GM12892 (cell line): Measurements from ENCODE around the gene CEP104.

ENCODE experiments used
- DNase-seq: peaks from one replicate; pipeline ENCODE4 v3.0.0; 2011; ENCODE audit not compliant: insufficient read length
- FAIRE-seq: peaks from 2 replicates; lab custom pipeline; 2011; peaks lifted over from hg19 to GRCh38; lab: Jason Lieb, UNC
- POLR2A ChIP-seq: IDR thresholded peaks from 2 replicates; pipeline ENCODE4 v1.6.1; 2011; ENCODE audit warnings: low read depth, low read length, control low read depth
- POLR2AphosphoS5 ChIP-seq: IDR thresholded peaks from 2 replicates; pipeline ENCODE4 v1.6.1; 2011; ENCODE audit warnings: low read depth, low read length, control low read depth
- TAF1 ChIP-seq: IDR thresholded peaks from 2 replicates; pipeline ENCODE4 v1.6.1; 2011; ENCODE audit warnings: low read depth, mild to moderate bottlenecking, control low read depth, low read length, borderline replicate concordance

Gene CEP104

DNA sequence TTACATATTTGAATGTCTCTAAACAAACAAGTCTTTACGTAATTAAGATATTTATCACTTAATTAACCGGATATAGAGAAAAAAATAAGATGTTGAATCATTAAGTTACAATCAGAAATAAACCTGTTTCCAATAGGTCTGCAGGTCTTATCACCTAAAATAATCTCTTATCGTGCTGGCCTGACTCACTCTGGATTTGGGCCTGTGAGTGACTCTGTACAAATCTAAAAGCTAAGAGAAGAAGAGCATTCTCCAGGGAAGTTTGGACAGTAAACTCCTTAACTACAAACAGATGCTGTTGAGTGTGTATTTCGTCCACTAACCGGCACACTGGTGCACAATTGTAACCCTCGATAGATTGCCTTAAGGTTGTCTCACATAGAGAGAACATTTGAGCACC lies 25.3 kb downstream of the CEP104 start:
- FAIRE-seq (no peak), DNase-seq (no peak)
- TF ChIP-seq TAF1 (no peak), POLR2AphosphoS5 (no peak), POLR2A (no peak)

DNA sequence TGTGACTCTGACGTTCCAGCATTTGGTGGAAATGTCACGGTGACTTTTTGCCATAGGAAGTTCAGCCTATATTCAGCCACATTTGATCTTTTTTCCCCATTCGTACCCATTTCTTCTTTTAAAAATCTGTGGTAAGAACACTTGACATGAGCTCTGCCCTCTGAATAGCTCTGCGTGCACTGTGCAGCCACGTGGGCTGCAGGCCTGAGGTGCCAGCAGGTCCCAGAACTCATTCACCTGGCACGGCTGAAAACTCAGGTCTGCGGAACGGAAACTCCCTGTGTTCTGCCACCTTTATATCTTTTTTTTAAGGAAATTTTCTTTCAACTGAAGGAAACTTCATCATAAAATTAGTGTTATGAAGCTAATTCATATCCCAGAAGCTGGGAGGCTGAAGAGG lies 28.6 kb downstream of the CEP104 start:
- TF ChIP-seq POLR2A (no peak), POLR2AphosphoS5 (no peak), TAF1 (no peak)
- no peak for DNase-seq
- no peak for FAIRE-seq

GRCh38 chr1:3827813-3828307 lies 29.2 kb downstream of the CEP104 start:
- FAIRE-seq = no peak
- TF ChIP-seq POLR2AphosphoS5 (no peak), TAF1 (no peak), POLR2A (no peak)
- DNase-seq = no peak

GRCh38 chr1:3825356-3825755 lies 31.7 kb downstream of the CEP104 start:
- DNase-seq = no peak
- FAIRE-seq = no peak
- no peak for TF ChIP-seq POLR2A
- TF ChIP-seq TAF1 = no peak
- TF ChIP-seq POLR2AphosphoS5 = no peak

DNA sequence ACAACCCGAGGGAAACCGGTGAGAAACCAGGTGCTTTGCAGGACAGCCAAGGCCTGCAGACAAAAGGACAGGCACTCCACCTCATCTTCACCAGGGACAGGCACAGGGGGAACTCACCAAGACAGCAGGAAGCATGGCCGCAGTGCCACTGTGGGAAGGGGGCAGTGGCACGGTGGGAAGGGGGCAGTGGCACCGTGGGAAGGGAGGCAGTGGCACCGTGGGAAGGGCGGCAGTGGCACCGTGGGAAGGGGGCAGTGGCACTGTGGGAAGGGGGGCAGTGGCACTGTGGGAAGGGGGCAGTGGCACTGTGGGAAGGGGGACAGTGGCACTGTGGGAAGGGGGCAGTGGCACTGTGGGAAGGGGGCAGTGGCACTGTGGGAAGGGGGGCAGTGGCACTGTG lies 32.4 kb downstream of the CEP104 start:
- FAIRE-seq (no peak), DNase-seq (no peak)
- TF ChIP-seq POLR2A (no peak), TAF1 (no peak), POLR2AphosphoS5 (no peak)

- TF ChIP-seq POLR2A = no peak
- TF ChIP-seq POLR2AphosphoS5 = no peak
- TF ChIP-seq TAF1 = no peak
- DNase-seq = no peak
- no peak for FAIRE-seq
These were observed 34.6 kb downstream of the CEP104 start for GRCh38 chr1:3822421-3822820.

GRCh38 chr1:3821908-3822307 lies 35.1 kb downstream of the CEP104 start:
- FAIRE-seq (no peak), DNase-seq (no peak)
- TF ChIP-seq POLR2AphosphoS5 = no peak

DNA sequence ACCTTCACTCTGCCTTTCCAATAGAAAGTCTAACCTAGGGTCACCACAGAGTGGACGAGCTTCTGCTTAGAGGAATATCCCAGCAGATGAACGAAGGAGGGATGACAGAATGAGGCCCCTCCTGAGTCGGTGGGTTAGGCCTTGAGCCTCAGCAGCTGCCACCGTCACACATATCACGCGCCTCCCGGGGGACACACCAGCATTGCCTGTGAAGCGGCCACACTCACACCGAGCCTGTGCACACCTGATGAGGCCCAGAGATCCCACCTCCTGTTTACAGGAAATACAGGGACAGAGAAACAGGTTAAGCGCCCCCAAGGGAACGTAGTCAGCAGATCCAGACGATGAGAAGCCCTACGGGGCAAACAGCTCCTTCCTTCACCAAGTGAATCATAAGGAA lies 35.6 kb downstream of the CEP104 start:
- no peak for FAIRE-seq
- TF ChIP-seq TAF1 (no peak), POLR2A (no peak), POLR2AphosphoS5 (no peak)
- no peak for DNase-seq

DNA sequence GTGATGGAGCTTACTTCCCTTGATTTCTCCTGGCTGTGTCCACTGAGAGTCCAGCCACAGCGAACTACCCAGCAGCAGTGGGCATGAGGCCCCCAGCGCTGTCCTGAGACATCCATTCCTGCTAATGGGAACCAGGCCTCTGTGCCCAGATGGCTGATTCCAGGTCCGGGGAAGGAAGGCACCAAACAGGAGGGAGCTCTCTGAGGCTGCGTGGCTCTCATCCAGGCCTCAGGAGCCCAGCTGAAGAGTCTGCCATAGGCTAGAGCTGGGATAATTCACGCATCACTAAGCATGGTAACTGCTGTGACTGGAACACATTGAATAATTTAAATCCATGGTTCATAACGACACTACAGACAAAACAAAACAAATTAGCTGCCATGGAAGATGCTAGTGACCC lies 36.0 kb downstream of the CEP104 start:
- DNase-seq = no peak
- no peak for TF ChIP-seq TAF1
- TF ChIP-seq POLR2AphosphoS5 = no peak
- no peak for TF ChIP-seq POLR2A
- FAIRE-seq = no peak

DNA sequence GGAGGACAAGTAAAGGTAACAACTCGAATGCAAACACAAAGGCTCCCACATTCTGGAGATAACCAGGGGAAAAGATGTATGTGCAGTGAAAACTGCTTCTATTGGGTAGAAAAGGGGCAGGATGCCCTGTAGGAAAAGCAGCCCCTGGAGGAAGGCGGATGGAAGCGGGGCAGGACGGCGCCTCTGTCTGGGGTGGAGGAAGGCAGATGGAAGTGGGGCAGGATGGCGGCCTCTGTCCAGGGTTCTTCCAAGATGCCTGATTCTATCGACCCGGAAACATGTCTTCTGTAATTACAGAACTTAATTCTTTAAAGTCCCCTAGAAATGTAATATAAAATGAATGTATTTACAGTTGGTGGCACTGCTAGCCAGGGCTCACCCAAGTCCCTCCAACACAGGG lies 36.7 kb downstream of the CEP104 start:
- FAIRE-seq (no peak), DNase-seq (no peak)
- TF ChIP-seq POLR2AphosphoS5 (no peak), POLR2A (no peak), TAF1 (no peak)

- DNase-seq (no peak), FAIRE-seq (no peak)
- TF ChIP-seq POLR2AphosphoS5 = no peak
- TF ChIP-seq POLR2A = no peak
- no peak for TF ChIP-seq TAF1
These were observed 37.2 kb downstream of the CEP104 start for GRCh38 chr1:3819771-3820200.

- TF ChIP-seq POLR2A = no peak
- TF ChIP-seq POLR2AphosphoS5 = no peak
- TF ChIP-seq TAF1 = no peak
- DNase-seq (no peak), FAIRE-seq (no peak)
These were observed 39.0 kb downstream of the CEP104 start for GRCh38 chr1:3817821-3818597.
